K562 (cell line): ENCODE data around the gene TIMP3.

ENCODE experiments used
- BMI1 ChIP-seq: fragments of 150-350 bp; IDR thresholded peaks from 2 replicates; pipeline ENCODE4 v1.6.1; 2014; ENCODE audit warnings: low read length
- BRD4 ChIP-seq: fragments of 200-600 bp; sonication (generic); IDR thresholded peaks from 2 replicates; pipeline ENCODE4 v1.6.1; 2017; ENCODE audit warnings: inconsistent platforms
- HDAC2 ChIP-seq: fragments of 450-650 bp; IDR thresholded peaks from 2 replicates; pipeline ENCODE4 v1.6.1; 2016; ENCODE audit warnings: mild to moderate bottlenecking
- JUND ChIP-seq, 2 experiments: IDR thresholded peaks; 2 replicates in 1 of 2; 3 replicates in 1 of 2; pipeline ENCODE4 v1.6.1; 2011; ENCODE audit warnings: borderline replicate concordance in 2 of 2, low read depth in 2 of 2, low read length in 2 of 2, improper control_type of control experiment in 1 of 2, missing biosample characterization in 1 of 2, missing genetic modification characterization in 1 of 2, missing genetic modification reagents in 1 of 2
- NR3C1 ChIP-seq: sonication (generic); formaldehyde crosslinking; IDR thresholded peaks from 2 replicates; pipeline ENCODE4 v1.8.1; 2022; ENCODE audit warnings: missing genetic modification reagents
- POLR2A ChIP-seq: fragments of 450-650 bp; conservative IDR thresholded peaks from 2 replicates; pipeline ENCODE4 v1.6.1; 2016
- ZNF212 ChIP-seq: fragments of 450-650 bp; formaldehyde crosslinking; IDR thresholded peaks from 2 replicates; pipeline ENCODE4 v1.4.0; 2020; ENCODE audit warnings: mild to moderate bottlenecking
- TF ChIP-seq, protein P1 (sequence below): sonication (generic); formaldehyde crosslinking; IDR thresholded peaks from 2 replicates; pipeline ENCODE4 v1.8.0; 2022; ENCODE audit warnings: missing genetic modification reagents, mild to moderate bottlenecking, borderline replicate concordance
- TF ChIP-seq, protein P2 (sequence below): sonication (generic); formaldehyde crosslinking; IDR thresholded peaks from 2 replicates; pipeline ENCODE4 v1.9.0; 2022; ENCODE audit warnings: mild to moderate bottlenecking, missing genetic modification reagents
- TF ChIP-seq, protein P3 (sequence below), 3 experiments: IDR thresholded peaks in 2 of 3; conservative IDR thresholded peaks in 1 of 3; 2 replicates each; pipeline ENCODE4 v1.5.1; 2011 to 2012; ENCODE audit warnings: low read length in 3 of 3, mild to moderate bottlenecking in 3 of 3, control low read depth in 2 of 3, improper control_type of control experiment in 1 of 3, inconsistent platforms in 1 of 3, low read depth in 1 of 3, mixed read lengths in 1 of 3, moderate library complexity in 1 of 3; ENCODE audit not compliant: insufficient read depth in 2 of 3
- TF ChIP-seq, protein P4 (sequence below): fragments of 450-650 bp; IDR thresholded peaks from 2 replicates; pipeline ENCODE4 v1.6.1; 2017; ENCODE audit warnings: antibody characterized with exemption, mild to moderate bottlenecking

DNA sequence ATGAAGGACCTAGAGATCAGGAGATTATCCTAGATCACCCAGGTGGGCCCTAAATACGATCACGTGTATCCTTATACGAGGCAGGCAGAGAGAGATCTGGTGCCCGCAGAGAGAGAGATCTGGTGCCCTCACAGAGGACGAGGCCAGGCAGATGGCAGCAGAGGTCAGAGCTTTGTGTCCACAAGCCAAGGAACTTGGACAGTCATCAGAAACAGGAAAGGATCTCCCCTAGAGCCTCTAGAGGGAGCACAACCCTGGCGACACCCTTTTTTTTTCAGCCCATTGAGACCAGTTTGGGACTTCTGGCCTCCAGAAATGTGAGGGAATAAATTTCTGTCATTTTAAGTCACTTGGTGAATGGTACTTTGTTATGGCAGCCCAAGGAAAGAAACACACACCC lies 25.5 kb upstream of the TIMP3 start:
- TF ChIP-seq, protein P1, sequence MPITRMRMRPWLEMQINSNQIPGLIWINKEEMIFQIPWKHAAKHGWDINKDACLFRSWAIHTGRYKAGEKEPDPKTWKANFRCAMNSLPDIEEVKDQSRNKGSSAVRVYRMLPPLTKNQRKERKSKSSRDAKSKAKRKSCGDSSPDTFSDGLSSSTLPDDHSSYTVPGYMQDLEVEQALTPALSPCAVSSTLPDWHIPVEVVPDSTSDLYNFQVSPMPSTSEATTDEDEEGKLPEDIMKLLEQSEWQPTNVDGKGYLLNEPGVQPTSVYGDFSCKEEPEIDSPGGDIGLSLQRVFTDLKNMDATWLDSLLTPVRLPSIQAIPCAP (CRISPR knock-in tag): no peak
- TF ChIP-seq HDAC2: no peak
- TF ChIP-seq, protein P2, sequence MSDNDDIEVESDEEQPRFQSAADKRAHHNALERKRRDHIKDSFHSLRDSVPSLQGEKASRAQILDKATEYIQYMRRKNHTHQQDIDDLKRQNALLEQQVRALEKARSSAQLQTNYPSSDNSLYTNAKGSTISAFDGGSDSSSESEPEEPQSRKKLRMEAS (CRISPR knock-in tag): no peak
- TF ChIP-seq, protein P3, sequence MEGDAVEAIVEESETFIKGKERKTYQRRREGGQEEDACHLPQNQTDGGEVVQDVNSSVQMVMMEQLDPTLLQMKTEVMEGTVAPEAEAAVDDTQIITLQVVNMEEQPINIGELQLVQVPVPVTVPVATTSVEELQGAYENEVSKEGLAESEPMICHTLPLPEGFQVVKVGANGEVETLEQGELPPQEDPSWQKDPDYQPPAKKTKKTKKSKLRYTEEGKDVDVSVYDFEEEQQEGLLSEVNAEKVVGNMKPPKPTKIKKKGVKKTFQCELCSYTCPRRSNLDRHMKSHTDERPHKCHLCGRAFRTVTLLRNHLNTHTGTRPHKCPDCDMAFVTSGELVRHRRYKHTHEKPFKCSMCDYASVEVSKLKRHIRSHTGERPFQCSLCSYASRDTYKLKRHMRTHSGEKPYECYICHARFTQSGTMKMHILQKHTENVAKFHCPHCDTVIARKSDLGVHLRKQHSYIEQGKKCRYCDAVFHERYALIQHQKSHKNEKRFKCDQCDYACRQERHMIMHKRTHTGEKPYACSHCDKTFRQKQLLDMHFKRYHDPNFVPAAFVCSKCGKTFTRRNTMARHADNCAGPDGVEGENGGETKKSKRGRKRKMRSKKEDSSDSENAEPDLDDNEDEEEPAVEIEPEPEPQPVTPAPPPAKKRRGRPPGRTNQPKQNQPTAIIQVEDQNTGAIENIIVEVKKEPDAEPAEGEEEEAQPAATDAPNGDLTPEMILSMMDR (IDR thresholded peaks at IDR 0.05 in 2 of 3, conservative IDR thresholded peaks at IDR 0.05 in 1 of 3; ENCODE audit: insufficient read depth in 2 of 3, low read depth in 1 of 3, low read length in 3 of 3): peak; percentile 58 to 65 (median 60)
- no peak for TF ChIP-seq POLR2A
- TF ChIP-seq ZNF212 (CRISPR knock-in tag): no peak
- no peak for TF ChIP-seq BMI1
- no peak for TF ChIP-seq JUND (IDR thresholded peaks at IDR 0.05; ENCODE audit: borderline replicate concordance, low read depth, low read length)
- no peak for TF ChIP-seq JUND (tag; IDR thresholded peaks at IDR 0.05; ENCODE audit: borderline replicate concordance, low read depth, low read length)
- no peak for TF ChIP-seq BRD4
- no peak for TF ChIP-seq NR3C1 (CRISPR knock-in tag)
- TF ChIP-seq, protein P4, sequence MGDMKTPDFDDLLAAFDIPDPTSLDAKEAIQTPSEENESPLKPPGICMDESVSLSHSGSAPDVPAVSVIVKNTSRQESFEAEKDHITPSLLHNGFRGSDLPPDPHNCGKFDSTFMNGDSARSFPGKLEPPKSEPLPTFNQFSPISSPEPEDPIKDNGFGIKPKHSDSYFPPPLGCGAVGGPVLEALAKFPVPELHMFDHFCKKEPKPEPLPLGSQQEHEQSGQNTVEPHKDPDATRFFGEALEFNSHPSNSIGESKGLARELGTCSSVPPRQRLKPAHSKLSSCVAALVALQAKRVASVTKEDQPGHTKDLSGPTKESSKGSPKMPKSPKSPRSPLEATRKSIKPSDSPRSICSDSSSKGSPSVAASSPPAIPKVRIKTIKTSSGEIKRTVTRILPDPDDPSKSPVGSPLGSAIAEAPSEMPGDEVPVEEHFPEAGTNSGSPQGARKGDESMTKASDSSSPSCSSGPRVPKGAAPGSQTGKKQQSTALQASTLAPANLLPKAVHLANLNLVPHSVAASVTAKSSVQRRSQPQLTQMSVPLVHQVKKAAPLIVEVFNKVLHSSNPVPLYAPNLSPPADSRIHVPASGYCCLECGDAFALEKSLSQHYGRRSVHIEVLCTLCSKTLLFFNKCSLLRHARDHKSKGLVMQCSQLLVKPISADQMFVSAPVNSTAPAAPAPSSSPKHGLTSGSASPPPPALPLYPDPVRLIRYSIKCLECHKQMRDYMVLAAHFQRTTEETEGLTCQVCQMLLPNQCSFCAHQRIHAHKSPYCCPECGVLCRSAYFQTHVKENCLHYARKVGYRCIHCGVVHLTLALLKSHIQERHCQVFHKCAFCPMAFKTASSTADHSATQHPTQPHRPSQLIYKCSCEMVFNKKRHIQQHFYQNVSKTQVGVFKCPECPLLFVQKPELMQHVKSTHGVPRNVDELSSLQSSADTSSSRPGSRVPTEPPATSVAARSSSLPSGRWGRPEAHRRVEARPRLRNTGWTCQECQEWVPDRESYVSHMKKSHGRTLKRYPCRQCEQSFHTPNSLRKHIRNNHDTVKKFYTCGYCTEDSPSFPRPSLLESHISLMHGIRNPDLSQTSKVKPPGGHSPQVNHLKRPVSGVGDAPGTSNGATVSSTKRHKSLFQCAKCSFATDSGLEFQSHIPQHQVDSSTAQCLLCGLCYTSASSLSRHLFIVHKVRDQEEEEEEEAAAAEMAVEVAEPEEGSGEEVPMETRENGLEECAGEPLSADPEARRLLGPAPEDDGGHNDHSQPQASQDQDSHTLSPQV: no peak
